Skeletal muscle tissue (tissue), 4 donors: ENCODE data around the gene MAD1L1. TPM values are rescaled to one million over a fixed set of nuclear protein-coding genes. Genes with fewer than 3 reads are reported as not detected.

ENCODE experiments used
- H3K27ac ChIP-seq: one replicate; pipeline ENCODE4 v1.7.0; 2013; ENCODE audit warnings: mild to moderate bottlenecking, low read depth, low read length, inconsistent platforms
- H3K27me3 ChIP-seq, 3 donors: one replicate each; pipeline ENCODE4 v1.7.0; 2013; ENCODE audit warnings: low read length in 3 of 3; ENCODE audit not compliant: control insufficient read depth in 3 of 3, insufficient read depth in 3 of 3
- H3K36me3 ChIP-seq, 3 donors: one replicate each; pipeline ENCODE4 v1.7.0; 2013; ENCODE audit warnings: low read length in 3 of 3; ENCODE audit not compliant: control insufficient read depth in 3 of 3, insufficient read depth in 3 of 3
- H3K4me1 ChIP-seq, 3 donors: one replicate each; pipeline ENCODE4 v1.7.0; 2013; ENCODE audit warnings: low read length in 3 of 3, mild to moderate bottlenecking in 3 of 3; ENCODE audit not compliant: control insufficient read depth in 3 of 3, insufficient read depth in 3 of 3
- H3K4me3 ChIP-seq, 3 donors: one replicate each; pipeline ENCODE4 v1.7.0; 2013; ENCODE audit warnings: low read length in 3 of 3
- H3K9ac ChIP-seq, 3 donors: one replicate each; pipeline ENCODE4 v1.7.0; 2013; ENCODE audit warnings: low read length in 3 of 3, mild to moderate bottlenecking in 3 of 3, moderate library complexity in 2 of 3, low read depth in 1 of 3
- H3K9me3 ChIP-seq, 3 donors: one replicate each; pipeline ENCODE4 v1.7.0; 2013; ENCODE audit warnings: low read length in 3 of 3; ENCODE audit not compliant: control insufficient read depth in 3 of 3
- total RNA-seq: library from RNA; depleted of rRNA; stranded (reverse); fragments of >200 nt; gene quantifications from one replicate; pipeline ENCODE4 v1.2.3, GENCODE V29; 2014
- donor health status: Osteomylitis.

Gene MAD1L1
- total RNA-seq, 1 donor from 2014 or later: 42.3 TPM

GRCh38 chr7:2006921-2007381, 225.8 kb downstream of the MAD1L1 start:
- Histone ChIP-seq H3K4me1 (peaks cover 17 to 25% (median 18%) of the 10 kb centered on the region in 3 donors), H3K36me3 (peaks cover 0 to 1% (median 0%) of the 10 kb centered on the region in 3 donors), H3K9me3 (no peaks in the 10 kb centered on the region), H3K9ac (no peak overlapping the region), H3K4me3 (no peak overlapping the region), H3K27ac (no peak overlapping the region), H3K27me3 (no peaks in the 10 kb centered on the region)

GRCh38 chr7:2006231-2006771, 226.4 kb downstream of the MAD1L1 start:
- Histone ChIP-seq H3K4me1 (peaks cover 17 to 25% (median 18%) of the 10 kb centered on the region in 3 donors), H3K27me3 (no peaks in the 10 kb centered on the region), H3K27ac (no peak overlapping the region), H3K4me3 (no peak overlapping the region), H3K36me3 (peaks cover 0 to 1% (median 0%) of the 10 kb centered on the region in 3 donors), H3K9me3 (no peaks in the 10 kb centered on the region), H3K9ac (no peak overlapping the region)

- H3K9ac ChIP-seq: no peak overlapping the region
- no peaks in the 10 kb centered on the region for H3K27me3 ChIP-seq
- H3K4me3 ChIP-seq: no peak overlapping the region
- H3K9me3 ChIP-seq: no peaks in the 10 kb centered on the region
- no peak overlapping the region for H3K27ac ChIP-seq
- H3K4me1 ChIP-seq: peaks cover 17 to 25% (median 18%) of the 10 kb centered on the region in 3 donors
- H3K36me3 ChIP-seq: peaks cover 0 to 1% (median 0%) of the 10 kb centered on the region in 3 donors
Measured at GRCh38 chr7:2005786-2006185, 227.0 kb downstream of the MAD1L1 start.

GRCh38 chr7:2004841-2005725, 227.7 kb downstream of the MAD1L1 start:
- Histone ChIP-seq H3K27ac (no peak overlapping the region), H3K4me1 (peaks cover 13 to 20% (median 16%) of the 10 kb centered on the region in 3 donors), H3K9me3 (no peaks in the 10 kb centered on the region), H3K9ac (no peak overlapping the region), H3K4me3 (no peak overlapping the region), H3K36me3 (peaks cover 0 to 1% (median 0%) of the 10 kb centered on the region in 3 donors), H3K27me3 (no peaks in the 10 kb centered on the region)

GRCh38 chr7:2003931-2004812, 228.6 kb downstream of the MAD1L1 start:
- no peaks in the 10 kb centered on the region for H3K9me3 ChIP-seq
- no peak overlapping the region for H3K4me3 ChIP-seq
- no peaks in the 10 kb centered on the region for H3K27me3 ChIP-seq
- no peak overlapping the region for H3K9ac ChIP-seq
- H3K27ac ChIP-seq: no peak overlapping the region
- H3K4me1 ChIP-seq: peaks cover 8 to 12% (median 8%) of the 10 kb centered on the region in 3 donors
- H3K36me3 ChIP-seq: peaks cover 0 to 1% (median 0%) of the 10 kb centered on the region in 3 donors

GRCh38 chr7:2003451-2003930, 229.3 kb downstream of the MAD1L1 start:
- peaks cover under 1 to 5% (median 2%) of the 10 kb centered on the region in 3 donors for H3K4me1 ChIP-seq
- H3K4me3 ChIP-seq: no peak overlapping the region
- H3K36me3 ChIP-seq: peaks cover 0 to 1% (median 0%) of the 10 kb centered on the region in 3 donors
- no peaks in the 10 kb centered on the region for H3K9me3 ChIP-seq
- no peaks in the 10 kb centered on the region for H3K27me3 ChIP-seq
- H3K9ac ChIP-seq: no peak overlapping the region
- no peak overlapping the region for H3K27ac ChIP-seq

- H3K4me1 ChIP-seq: no peaks in the 10 kb centered on the region
Measured at GRCh38 chr7:2002561-2003450, 229.9 kb downstream of the MAD1L1 start.

GRCh38 chr7:2001601-2002442, 230.9 kb downstream of the MAD1L1 start:
- H3K4me3 ChIP-seq: no peak overlapping the region
- H3K27me3 ChIP-seq: no peaks in the 10 kb centered on the region
- no peak overlapping the region for H3K27ac ChIP-seq
- no peaks in the 10 kb centered on the region for H3K4me1 ChIP-seq
- no peaks in the 10 kb centered on the region for H3K9me3 ChIP-seq
- peaks cover 0 to 1% (median 0%) of the 10 kb centered on the region in 3 donors for H3K36me3 ChIP-seq
- no peak overlapping the region for H3K9ac ChIP-seq

More at GRCh38 chr7:2002561-2003450, 229.9 kb downstream of the MAD1L1 start:
- no peak overlapping the region for H3K27ac ChIP-seq
- no peak overlapping the region for H3K4me3 ChIP-seq
- no peaks in the 10 kb centered on the region for H3K9me3 ChIP-seq
- H3K27me3 ChIP-seq: no peaks in the 10 kb centered on the region
- H3K36me3 ChIP-seq: peaks cover 0 to 1% (median 0%) of the 10 kb centered on the region in 3 donors
- H3K9ac ChIP-seq: no peak overlapping the region
